BLaER1 (cell line): ENCODE data around the gene VGLL4.

Experiments used
- H3K27ac ChIP-seq: shearing (Covaris generic); formaldehyde crosslinking; 2 replicates; pipeline ENCODE4 v1.8.1; 2022
- H3K27me3 ChIP-seq: shearing (Covaris generic); formaldehyde crosslinking; 2 replicates; pipeline ENCODE4 v1.8.1; 2022
- H3K36me3 ChIP-seq: shearing (Covaris generic); formaldehyde crosslinking; 2 replicates; pipeline ENCODE4 v1.8.1; 2022
- H3K4me1 ChIP-seq: shearing (Covaris generic); formaldehyde crosslinking; 2 replicates; pipeline ENCODE4 v1.8.1; 2022
- H3K4me2 ChIP-seq: shearing (Covaris generic); formaldehyde crosslinking; 2 replicates; pipeline ENCODE4 v1.8.1; 2022
- H3K4me3 ChIP-seq: shearing (Covaris generic); formaldehyde crosslinking; 2 replicates; pipeline ENCODE4 v1.8.1; 2022
- H3K9ac ChIP-seq: shearing (Covaris generic); formaldehyde crosslinking; 2 replicates; pipeline ENCODE4 v1.8.1; 2022
- H3K9me3 ChIP-seq: shearing (Covaris generic); formaldehyde crosslinking; 2 replicates; pipeline ENCODE4 v1.8.1; 2022
- H4K20me1 ChIP-seq: shearing (Covaris generic); formaldehyde crosslinking; 2 replicates; pipeline ENCODE4 v1.8.1; 2022
- Cebpa-rat ChIP-seq: shearing (Covaris generic); IDR thresholded peaks from 2 replicates; pipeline ENCODE4 v1.8.1; 2022

Gene VGLL4

DNA sequence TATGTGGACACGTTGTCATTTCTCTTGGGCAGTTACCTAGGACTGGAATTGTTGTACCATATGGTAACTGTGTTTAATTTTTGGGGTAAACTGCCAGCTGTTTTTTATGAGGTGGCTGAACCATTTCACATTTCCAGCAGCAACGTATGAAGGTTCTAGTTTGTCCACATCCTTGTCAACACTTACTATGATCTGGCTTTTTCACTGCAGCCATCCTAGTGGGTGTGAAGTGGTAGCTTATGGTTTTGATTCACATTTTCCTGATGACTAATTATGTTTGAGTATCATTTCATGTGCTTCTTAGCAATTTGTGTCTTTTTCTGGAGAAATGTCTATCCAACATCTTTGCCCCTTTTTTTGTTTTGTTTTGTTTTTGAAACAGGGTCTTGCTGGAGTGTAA lies 96.2 kb downstream of the VGLL4 start:
- peaks cover 23% of the 10 kb centered on the region for H4K20me1 ChIP-seq
- H3K4me1 ChIP-seq = peaks cover 44% of the 10 kb centered on the region
- TF ChIP-seq Cebpa-rat = no peak
- no peak overlapping the region for H3K4me2 ChIP-seq
- no peak overlapping the region for H3K27ac ChIP-seq
- no peaks in the 10 kb centered on the region for H3K27me3 ChIP-seq
- peaks cover 3% of the 10 kb centered on the region; the same call in 1 of the 2 replicates for H3K36me3 ChIP-seq
- no peak overlapping the region for H3K9ac ChIP-seq
- no peak overlapping the region for H3K4me3 ChIP-seq
- H3K9me3 ChIP-seq = no peaks in the 10 kb centered on the region

DNA sequence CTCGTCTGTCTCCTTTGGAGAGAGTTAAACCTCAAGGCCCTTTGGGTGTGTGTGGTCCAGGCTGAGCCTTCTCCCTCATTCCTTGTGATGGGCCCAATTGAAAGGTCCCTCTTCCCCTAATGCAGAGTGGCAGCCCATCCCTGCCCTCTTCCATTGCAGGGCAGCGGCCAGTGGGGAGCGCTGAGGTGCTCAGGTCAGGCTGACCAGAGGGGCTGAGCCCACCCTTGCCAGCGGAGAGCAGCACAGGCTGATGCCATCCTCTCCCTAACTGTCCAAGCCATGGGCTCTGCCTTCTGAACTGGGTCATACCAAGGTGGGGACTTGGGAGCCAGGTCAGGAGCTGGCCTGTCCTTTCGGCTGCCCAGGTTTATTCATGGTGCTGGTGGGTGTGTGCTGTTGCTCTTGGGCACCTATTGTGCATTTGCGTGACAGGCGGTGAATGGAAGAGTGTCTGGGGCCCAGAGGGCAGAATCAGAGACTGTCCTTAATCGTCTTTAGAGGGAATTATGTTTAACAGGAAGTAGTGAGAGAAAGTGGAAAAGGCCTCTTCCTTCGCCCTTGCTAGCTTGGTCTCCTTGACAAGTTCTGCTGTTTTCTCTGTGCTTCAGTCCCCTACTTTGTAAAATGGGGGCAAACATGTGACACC lies 96.9 kb downstream of the VGLL4 start:
- H3K9ac ChIP-seq = no peak overlapping the region
- peak overlapping the region; percentile 9; the same call in 1 of the 2 replicates for H3K27ac ChIP-seq
- no peaks in the 10 kb centered on the region for H3K9me3 ChIP-seq
- peaks cover 44% of the 10 kb centered on the region for H3K4me1 ChIP-seq
- H3K4me2 ChIP-seq = no peak overlapping the region
- H3K27me3 ChIP-seq = no peaks in the 10 kb centered on the region
- no peaks in the 10 kb centered on the region for H3K36me3 ChIP-seq
- peaks cover 18% of the 10 kb centered on the region for H4K20me1 ChIP-seq
- no peak for TF ChIP-seq Cebpa-rat
- H3K4me3 ChIP-seq = no peak overlapping the region

DNA sequence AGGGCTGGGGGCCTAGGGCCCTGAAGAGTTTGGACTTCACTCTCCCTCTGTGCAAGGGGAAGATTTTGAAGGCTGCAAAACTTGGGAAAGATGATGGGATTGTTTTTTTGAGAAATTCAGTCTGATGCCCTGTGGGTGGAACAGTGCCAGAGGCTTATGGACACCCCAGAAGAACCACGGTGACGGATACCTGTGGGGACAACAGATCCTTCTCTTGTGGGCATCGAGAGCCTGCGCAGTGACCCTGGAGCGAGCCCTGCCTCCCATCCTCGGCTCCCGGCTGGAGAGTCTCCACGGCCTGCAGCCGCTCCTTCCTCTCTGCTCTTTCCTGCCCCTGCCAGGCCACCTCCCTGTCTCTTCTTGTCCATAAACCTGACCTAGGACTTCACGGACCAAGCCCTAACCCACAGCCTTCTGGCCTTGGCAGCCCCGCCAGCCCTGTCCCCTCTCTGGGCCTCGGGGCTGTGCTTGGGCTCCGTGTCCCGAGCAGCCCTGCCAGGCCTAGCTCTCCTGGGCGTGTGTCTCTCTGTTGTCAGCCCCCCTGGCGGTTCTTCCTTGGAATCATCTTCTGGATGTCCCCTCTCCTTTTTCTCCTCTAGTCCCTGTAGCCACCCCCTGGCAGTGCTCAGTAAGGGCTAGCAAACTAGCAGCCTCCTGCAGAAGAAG lies 98.4 kb downstream of the VGLL4 start:
- no peak overlapping the region for H3K4me2 ChIP-seq
- 0 out of 2 replicates have a peak overlapping the region, but pooled peaks have one; percentile 4 for H3K27ac ChIP-seq
- peaks cover 8% of the 10 kb centered on the region for H4K20me1 ChIP-seq
- peaks cover 32% of the 10 kb centered on the region for H3K4me1 ChIP-seq
- H3K9me3 ChIP-seq = no peaks in the 10 kb centered on the region
- H3K27me3 ChIP-seq = no peaks in the 10 kb centered on the region
- H3K36me3 ChIP-seq = no peaks in the 10 kb centered on the region
- no peak for TF ChIP-seq Cebpa-rat
- H3K9ac ChIP-seq = no peak overlapping the region
- no peak overlapping the region for H3K4me3 ChIP-seq

DNA sequence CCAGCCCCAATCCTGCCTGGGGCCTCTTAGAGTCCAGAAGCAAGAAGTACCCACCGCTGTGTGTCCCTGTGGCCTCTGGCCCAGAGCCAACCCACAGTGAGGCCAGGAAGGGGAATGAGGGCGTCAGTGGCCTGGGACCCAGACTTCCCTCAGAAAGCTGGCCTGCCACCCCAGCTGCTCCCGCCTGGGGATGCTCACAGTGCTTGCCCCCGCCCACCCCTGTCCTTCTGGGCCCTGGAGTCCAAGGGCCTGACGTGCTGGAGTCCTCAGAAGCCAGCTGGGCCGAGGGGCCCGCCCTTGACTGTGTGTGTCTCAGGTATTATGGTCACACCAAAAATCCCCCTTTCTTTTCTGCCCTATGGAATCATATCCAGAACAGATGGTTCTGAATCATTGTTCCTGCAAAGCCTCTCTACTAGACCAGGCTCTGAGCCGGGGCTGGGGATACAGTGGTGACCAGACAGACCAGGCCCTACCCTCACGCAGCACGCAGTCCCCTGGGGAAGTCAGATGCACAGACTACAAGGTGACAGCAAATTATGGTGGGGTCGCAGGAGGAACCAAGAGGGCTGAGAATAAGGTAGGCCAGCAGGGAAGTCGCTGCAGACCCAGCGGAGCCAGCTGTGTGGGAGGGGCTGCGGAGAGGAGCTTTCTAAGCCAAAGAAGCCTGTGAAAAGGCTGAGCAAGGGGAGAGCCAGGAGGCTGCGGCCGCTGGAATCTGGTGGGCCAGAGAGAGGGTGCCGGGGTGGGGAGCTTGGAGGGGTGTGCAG lies 99.1 kb downstream of the VGLL4 start:
- no peak overlapping the region for H3K4me3 ChIP-seq
- H3K27ac ChIP-seq = peak overlapping the region; percentile 29
- H3K4me2 ChIP-seq = peak overlapping the region; percentile 44

DNA sequence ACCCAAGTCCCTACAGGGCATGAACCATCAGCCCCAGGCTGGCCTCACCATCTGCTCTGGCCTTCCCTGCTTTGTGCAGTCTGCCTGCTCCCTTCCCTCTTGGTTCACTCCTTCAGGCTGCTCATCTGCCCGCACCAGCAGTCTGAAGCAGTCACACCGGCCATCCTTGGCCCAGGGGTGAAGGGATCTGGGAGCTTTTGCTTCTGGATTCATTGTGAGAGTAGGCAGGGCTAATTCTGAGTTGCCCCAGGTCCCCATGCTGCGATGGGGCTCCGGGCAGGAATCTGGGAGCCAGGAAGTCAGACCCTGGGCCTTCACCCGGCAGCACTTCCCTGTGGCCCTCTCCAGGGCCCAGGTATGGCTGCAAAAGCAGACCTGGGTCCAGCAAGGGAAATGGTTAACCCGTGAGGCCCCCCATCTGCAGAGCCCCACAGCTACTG lies 99.7 kb downstream of the VGLL4 start:
- H3K36me3 ChIP-seq = no peaks in the 10 kb centered on the region
- no peak overlapping the region for H3K9ac ChIP-seq
- no peaks in the 10 kb centered on the region for H3K9me3 ChIP-seq
- H3K27me3 ChIP-seq = no peaks in the 10 kb centered on the region
- H3K4me2 ChIP-seq = peak overlapping the region; percentile 44
- no peak overlapping the region for H3K4me3 ChIP-seq
- H3K4me1 ChIP-seq = peaks cover 19% of the 10 kb centered on the region
- 0 out of 2 replicates have a peak, but pooled peaks cover 4% of the 10 kb centered on the region for H4K20me1 ChIP-seq
- peak overlapping the region; percentile 29; the same call in 1 of the 2 replicates for H3K27ac ChIP-seq
- no peak for TF ChIP-seq Cebpa-rat

More for the DNA sequence above, 99.1 kb downstream of the VGLL4 start:
- Histone ChIP-seq H3K36me3 (no peaks in the 10 kb centered on the region), H3K27me3 (no peaks in the 10 kb centered on the region), H4K20me1 (peaks cover 4% of the 10 kb centered on the region; the same call in 1 of the 2 replicates), H3K9me3 (no peaks in the 10 kb centered on the region), H3K9ac (no peak overlapping the region), H3K4me1 (peaks cover 25% of the 10 kb centered on the region)
- no peak for TF ChIP-seq Cebpa-rat

DNA sequence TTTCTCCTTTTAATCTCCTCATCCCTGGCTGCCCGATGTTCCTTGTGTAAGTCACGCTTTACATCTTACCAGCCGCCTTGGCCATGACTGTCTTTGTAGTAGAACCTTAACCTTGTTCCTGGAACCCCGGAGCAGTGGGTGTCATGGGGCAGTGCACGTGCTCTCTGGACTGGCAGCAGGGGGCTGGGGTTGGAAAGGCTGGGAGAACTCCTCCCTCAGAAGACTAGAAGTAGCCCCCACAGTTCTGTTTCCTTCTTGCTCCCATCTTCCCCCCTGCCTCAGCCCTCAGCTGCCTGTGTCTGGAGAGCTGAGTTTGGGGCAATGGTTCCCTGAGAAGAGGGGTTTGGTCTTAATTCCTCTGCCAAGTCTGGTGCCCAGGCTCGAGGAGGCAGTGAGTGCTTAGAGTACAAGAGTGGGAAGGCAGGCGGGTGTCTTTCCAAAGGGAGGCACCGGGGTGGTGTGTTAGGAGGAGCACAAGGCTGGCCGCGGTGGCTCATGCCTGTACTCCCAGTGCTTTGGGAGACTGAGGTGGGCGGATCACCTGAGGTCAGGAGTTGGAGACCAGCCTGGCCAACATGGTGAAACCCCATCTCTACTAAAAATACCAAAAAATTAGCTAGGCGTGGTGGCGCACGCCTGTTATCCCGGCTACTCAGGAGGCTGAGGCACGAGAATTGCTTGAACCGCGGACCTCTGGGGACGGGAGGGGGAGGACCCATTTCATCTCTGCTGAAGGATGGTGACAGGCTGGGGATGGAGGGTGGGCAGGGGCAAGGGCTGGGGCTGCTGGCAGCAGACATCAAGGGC lies 100.4 kb downstream of the VGLL4 start:
- no peak overlapping the region for H3K27ac ChIP-seq
- 0 out of 2 replicates have a peak, but pooled peaks cover 4% of the 10 kb centered on the region for H4K20me1 ChIP-seq
- H3K4me2 ChIP-seq = no peak overlapping the region

DNA sequence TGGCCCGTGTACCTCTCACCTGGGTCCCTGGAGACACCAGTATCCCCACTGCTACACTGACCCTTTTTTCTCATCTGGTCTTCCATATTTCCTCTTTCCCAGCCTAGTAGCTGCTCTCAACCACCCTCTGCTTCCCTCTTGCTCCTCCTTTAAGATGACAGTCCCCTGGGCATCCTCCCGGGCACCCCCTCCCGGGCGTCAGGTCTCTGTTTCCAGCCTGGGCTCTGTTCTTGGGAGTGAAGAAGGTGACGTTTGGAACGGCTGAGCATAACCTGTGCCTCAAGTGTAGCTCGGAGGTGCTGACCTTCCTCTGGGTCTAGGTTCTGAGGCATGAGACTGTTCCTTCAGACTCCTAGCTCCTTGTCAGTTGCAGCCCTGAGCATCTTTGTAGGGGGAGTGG lies 101.2 kb downstream of the VGLL4 start:
- no peak for TF ChIP-seq Cebpa-rat
- Histone ChIP-seq H3K9ac (no peak overlapping the region), H3K4me2 (no peak overlapping the region), H3K4me3 (no peak overlapping the region), H3K27ac (no peak overlapping the region), H3K4me1 (peaks cover 16% of the 10 kb centered on the region), H3K27me3 (no peaks in the 10 kb centered on the region), H3K36me3 (no peaks in the 10 kb centered on the region), H3K9me3 (no peaks in the 10 kb centered on the region), H4K20me1 (0 out of 2 replicates have a peak, but pooled peaks cover 4% of the 10 kb centered on the region)

More for the DNA sequence above, 100.4 kb downstream of the VGLL4 start:
- Histone ChIP-seq H3K9ac (no peak overlapping the region), H3K27me3 (no peaks in the 10 kb centered on the region), H3K4me1 (peaks cover 13% of the 10 kb centered on the region), H3K9me3 (no peaks in the 10 kb centered on the region), H3K36me3 (no peaks in the 10 kb centered on the region), H3K4me3 (no peak overlapping the region)
- no peak for TF ChIP-seq Cebpa-rat

DNA sequence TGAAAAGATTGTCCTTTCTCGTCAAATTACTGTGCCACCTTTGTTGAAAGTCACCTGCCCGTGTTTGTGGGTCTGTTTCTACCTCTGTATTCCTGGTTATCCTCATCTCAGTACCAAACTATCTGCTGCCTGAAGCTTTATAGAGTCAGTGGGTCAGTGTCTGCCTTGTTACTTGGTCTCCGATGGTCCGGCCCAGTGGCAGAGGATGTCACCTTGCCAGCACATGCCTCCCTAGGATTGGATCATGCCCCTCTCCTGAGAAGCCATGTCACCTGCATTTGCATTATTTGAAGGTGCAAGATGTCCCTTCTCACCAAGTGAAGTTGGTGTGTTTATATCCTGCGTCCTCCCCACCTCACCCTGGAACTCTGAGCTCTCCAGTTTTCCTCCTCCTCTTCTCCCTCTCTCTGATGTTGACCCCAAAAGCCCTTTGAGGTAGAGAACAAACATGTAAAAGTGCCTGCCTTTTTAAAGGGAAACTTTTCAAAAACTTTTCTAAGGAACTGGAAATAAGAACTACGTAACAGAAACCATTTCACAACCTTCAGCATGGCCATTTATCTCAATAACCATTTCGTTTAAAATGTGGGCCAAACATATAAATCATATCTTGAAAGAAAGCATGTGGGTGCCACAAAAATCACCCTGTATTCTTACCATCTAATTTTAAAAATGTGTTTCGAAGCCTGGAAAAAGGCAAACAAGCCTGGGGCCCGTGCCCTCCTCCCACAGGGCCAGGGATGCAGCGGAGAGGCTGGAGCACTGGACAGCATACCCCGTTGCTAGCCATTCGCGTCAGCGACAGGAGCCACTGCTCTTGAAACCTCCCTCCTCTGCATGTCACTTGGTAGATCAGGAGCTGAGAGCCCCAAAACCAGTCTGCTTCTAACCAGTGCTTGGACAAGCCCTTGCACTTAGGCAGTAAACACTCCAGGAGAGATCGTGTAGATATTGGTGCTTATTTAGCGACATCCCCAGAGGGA lies 102.1 kb downstream of the VGLL4 start:
- H3K27ac ChIP-seq = no peak overlapping the region

More for the DNA sequence above, 102.1 kb downstream of the VGLL4 start:
- H3K4me2 ChIP-seq = no peak overlapping the region
- H3K9ac ChIP-seq = no peak overlapping the region
- H3K4me1 ChIP-seq = peaks cover 24% of the 10 kb centered on the region
- H3K9me3 ChIP-seq = no peaks in the 10 kb centered on the region
- H3K36me3 ChIP-seq = no peaks in the 10 kb centered on the region
- no peak for TF ChIP-seq Cebpa-rat
- H3K27me3 ChIP-seq = no peaks in the 10 kb centered on the region
- 0 out of 2 replicates have a peak, but pooled peaks cover 4% of the 10 kb centered on the region for H4K20me1 ChIP-seq
- no peak overlapping the region for H3K4me3 ChIP-seq
